ENCODE measurements around the gene MRPL3. TPM values are rescaled to one million over a fixed set of nuclear protein-coding genes. Genes with fewer than 3 reads are reported as not detected.

The MRPL3 gene
- 77.5 to 77.7 TPM (median 77.7 TPM) in 3 replicates for total RNA-seq

DNA sequence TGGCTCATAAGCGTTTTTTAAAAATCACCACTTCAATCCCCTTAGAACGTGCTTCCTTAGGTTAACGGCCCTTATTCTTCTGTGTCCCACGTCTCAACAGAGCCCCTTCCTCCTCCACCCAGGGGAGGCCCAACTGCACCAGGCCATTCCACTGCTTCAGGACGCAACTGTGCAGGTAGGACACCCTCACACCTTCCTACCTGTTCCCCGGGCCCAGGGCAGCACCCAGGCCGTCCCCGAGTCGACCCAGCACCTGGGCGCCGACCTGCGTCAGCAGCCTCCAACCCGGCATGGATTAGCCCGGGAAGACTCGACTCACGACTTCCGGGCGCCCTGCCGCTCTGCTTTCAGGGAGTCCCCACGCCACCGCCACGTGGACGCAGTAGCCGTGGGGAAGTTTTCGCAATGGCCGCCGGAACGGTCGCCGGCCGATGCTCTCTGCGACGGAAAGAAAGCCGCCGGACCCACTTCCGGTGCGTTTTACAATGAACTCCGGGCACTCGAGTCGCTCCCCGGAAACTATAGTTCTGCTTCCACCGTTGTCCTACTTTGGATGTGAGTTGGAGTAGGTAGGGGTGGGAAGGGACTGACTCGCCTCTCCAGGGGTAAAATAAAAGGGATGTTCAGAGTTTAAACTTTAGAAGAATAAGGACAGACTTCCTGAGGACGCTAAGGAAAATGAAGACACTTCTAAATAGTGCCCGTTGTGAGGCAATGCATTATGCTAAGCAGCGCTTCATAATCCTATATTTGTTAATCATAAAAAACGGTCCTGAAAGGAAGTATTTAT is at the start of gene MRPL3:
TSS of gene MRPL3 (minus strand) at position 442 of the 790 bp plus-strand sequence. CDS start at position 292, 150 bp downstream.
- peaks cover 17% of the 10 kb centered on the region for H3K36me3 Mint-ChIP-seq
- H3K27me3 Mint-ChIP-seq (ENCODE audit: low read depth) = peaks cover 35% of the 10 kb centered on the region
- peak within 1 kb of the TSS; percentile 97 for H3K4me3 Mint-ChIP-seq
- peaks cover 16% of the 10 kb centered on the region for H3K4me1 Mint-ChIP-seq
- DNase-seq (ENCODE audit: low spot score in 2 of 2, unreplicated experiment in 2 of 2) = peak; percentile 63 to 83
- TF ChIP-seq, protein P1, sequence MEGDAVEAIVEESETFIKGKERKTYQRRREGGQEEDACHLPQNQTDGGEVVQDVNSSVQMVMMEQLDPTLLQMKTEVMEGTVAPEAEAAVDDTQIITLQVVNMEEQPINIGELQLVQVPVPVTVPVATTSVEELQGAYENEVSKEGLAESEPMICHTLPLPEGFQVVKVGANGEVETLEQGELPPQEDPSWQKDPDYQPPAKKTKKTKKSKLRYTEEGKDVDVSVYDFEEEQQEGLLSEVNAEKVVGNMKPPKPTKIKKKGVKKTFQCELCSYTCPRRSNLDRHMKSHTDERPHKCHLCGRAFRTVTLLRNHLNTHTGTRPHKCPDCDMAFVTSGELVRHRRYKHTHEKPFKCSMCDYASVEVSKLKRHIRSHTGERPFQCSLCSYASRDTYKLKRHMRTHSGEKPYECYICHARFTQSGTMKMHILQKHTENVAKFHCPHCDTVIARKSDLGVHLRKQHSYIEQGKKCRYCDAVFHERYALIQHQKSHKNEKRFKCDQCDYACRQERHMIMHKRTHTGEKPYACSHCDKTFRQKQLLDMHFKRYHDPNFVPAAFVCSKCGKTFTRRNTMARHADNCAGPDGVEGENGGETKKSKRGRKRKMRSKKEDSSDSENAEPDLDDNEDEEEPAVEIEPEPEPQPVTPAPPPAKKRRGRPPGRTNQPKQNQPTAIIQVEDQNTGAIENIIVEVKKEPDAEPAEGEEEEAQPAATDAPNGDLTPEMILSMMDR (IDR thresholded peaks at IDR 0.05; ENCODE audit: unreplicated experiment) = no peak
- H3K9me3 Mint-ChIP-seq = no peaks in the 10 kb centered on the region
- peak within 1 kb of the TSS; percentile 96 for H3K27ac Mint-ChIP-seq

DNA sequence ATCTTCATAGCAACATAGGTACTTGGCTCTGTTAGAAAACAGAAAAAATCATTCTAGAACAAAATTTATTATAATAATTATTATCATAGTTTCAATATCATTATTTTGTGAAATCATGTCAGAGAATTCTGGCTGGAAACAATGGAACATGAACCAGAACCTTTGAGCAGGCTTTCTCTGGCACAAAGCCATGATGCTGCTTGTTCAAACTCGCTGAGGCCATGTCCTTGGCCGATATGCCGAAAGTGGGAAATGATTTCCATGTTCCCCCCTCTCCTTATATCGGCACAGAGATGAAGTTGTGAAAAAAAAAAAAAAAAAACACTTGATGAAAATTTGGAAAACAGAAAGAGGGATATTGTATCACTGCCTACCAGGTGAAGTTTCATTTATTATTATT is 49.0 kb upstream of the MRPL3 start:
- Mint-ChIP-seq H3K4me1 (no peaks in the 10 kb centered on the region), H3K9me3 (no peaks in the 10 kb centered on the region), H3K4me3 (no peak overlapping the region), H3K27ac (no peak overlapping the region), H3K36me3 (no peaks in the 10 kb centered on the region), H3K27me3 (ENCODE audit: low read depth) (peaks cover 22% of the 10 kb centered on the region)
- no peak for DNase-seq (ENCODE audit: low spot score in 2 of 2, unreplicated experiment in 2 of 2)
- TF ChIP-seq, protein P1 (IDR thresholded peaks at IDR 0.05; ENCODE audit: unreplicated experiment) = no peak

DNA sequence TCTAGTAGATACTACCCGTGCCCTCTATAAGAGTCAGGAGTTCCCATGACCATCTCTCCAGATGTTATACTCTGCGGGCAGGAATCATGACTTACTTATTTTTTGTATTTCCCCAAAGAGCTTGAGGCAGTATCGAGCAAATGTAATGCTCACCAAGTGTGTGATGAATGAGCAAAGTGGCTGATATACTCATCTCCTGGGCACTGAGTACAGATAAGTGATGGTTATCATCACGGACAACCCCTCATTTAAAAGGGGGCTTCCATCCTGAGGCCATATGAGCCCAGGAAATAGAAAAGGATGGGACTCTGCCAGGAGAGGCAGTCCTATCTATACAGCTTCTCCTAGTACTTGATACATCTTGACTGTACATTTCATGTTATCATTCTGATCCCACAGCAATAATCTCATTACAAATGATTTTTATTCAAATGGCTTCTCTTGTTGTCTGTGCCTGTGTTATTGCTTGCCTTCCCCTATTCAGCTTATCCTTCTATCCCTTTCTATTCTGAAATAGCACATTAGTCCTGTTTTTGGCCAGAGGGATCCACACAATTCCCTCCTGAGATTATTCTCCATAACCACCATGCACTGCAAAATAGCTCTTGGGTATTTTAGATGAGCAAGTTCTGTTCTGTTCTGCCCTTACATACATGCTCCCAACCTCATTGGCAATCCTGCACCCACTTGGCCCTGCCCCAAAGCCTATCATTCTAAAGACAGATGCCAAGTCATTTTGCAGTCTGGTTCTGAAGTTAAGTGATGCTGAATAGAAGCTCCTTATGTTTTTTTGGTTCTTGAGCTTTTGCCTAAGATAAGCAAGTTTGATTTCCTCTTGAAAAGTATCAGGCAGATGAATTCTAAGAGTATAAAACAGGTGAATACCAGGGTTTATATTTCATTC is 48.0 kb upstream of the MRPL3 start:
- TF ChIP-seq, protein P1 (IDR thresholded peaks at IDR 0.05; ENCODE audit: unreplicated experiment) = no peak
- Mint-ChIP-seq H3K4me1 (no peaks in the 10 kb centered on the region), H3K9me3 (no peaks in the 10 kb centered on the region), H3K27ac (no peak overlapping the region), H3K27me3 (ENCODE audit: low read depth) (peaks cover 18% of the 10 kb centered on the region), H3K36me3 (no peaks in the 10 kb centered on the region), H3K4me3 (no peak overlapping the region)
- no peak for DNase-seq (ENCODE audit: low spot score in 2 of 2, unreplicated experiment in 2 of 2)

DNA sequence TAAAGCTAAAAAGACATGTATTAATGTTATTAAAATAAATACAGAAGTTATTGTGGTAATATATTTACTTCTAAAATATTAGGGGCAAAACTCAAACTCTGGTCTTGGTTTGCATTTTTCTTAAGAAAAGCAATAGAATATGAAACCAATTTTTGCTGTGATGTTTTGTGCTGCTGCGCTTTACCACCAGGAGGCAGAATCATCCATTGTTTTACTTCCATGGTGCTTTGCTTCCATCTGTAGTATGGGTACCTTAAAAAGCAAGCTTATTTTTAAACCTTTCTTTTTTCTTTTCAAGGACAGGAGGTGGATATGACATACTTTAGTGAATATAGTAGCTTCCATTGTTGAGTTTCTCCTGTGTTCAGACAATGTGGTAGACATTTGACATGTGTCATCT is 46.6 kb upstream of the MRPL3 start:
- Mint-ChIP-seq H3K36me3 (no peaks in the 10 kb centered on the region), H3K27me3 (ENCODE audit: low read depth) (peaks cover 18% of the 10 kb centered on the region), H3K4me1 (no peaks in the 10 kb centered on the region), H3K4me3 (no peak overlapping the region), H3K9me3 (no peaks in the 10 kb centered on the region), H3K27ac (no peak overlapping the region)
- no peak for DNase-seq (ENCODE audit: low spot score in 2 of 2, unreplicated experiment in 2 of 2)
- TF ChIP-seq, protein P1 (IDR thresholded peaks at IDR 0.05; ENCODE audit: unreplicated experiment) = peak; percentile 26

DNA sequence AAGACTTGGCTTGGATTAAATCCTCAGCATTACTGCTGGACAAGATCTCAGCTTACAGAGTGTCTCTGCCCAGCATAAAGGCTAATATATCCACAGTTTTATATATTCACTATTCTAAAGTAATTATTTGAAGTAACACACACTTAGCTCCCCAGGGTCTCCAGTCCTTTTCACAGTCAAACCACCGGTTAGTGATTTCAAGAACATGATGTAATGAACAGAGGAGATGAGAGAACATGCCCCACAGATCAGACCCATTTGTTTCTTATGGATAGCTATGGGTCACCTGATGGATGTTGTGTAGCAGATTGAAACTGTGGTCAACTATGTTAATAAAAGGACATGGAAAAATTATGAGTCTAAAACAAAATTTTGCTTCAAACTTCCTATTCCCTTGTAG is 44.8 kb upstream of the MRPL3 start:
- Mint-ChIP-seq H3K27ac (no peak overlapping the region), H3K4me1 (no peaks in the 10 kb centered on the region), H3K9me3 (no peaks in the 10 kb centered on the region), H3K36me3 (no peaks in the 10 kb centered on the region), H3K27me3 (ENCODE audit: low read depth) (peaks cover 15% of the 10 kb centered on the region), H3K4me3 (no peak overlapping the region)
- DNase-seq (ENCODE audit: low spot score in 2 of 2, unreplicated experiment in 2 of 2) = no peak
- TF ChIP-seq, protein P1 (IDR thresholded peaks at IDR 0.05; ENCODE audit: unreplicated experiment) = no peak

Data from mesothelial cell of epicardium (in vitro differentiated cells).